GM23338 (cell line): ENCODE measurements around the gene PTPRF. TPM values are rescaled to one million over a fixed set of nuclear protein-coding genes. Genes with fewer than 3 reads are reported as not detected.

Experiments used
- ATAC-seq: fragments of 200-7000 bp; cut with Tn5 transposase; 3 replicates; pipeline ENCODE4 v1.9.1; 2020
- DNase-seq: peaks from one replicate; pipeline ENCODE4 v3.0.0-alpha.2; 2015; ENCODE audit warnings: low spot score
- H2AFZ ChIP-seq: fragments of 200-600 bp; sonication (generic); 2 replicates; pipeline ENCODE4 v1.8.0; 2016; ENCODE audit warnings: antibody characterized with exemption, mild to moderate bottlenecking, moderate library complexity
- H3F3A ChIP-seq: fragments of 200-600 bp; sonication (generic); replicated peaks from 2 replicates; pipeline ENCODE4 v1.8.0; 2017; ENCODE audit warnings: antibody characterized with exemption, mixed run types, low read depth
- H3K27ac ChIP-seq: fragments of 200-600 bp; sonication (generic); 2 replicates; pipeline ENCODE4 v1.6.1; 2016; ENCODE audit warnings: low read depth
- H3K27me3 ChIP-seq: fragments of 200-600 bp; sonication (generic); 2 replicates; pipeline ENCODE4 v1.8.0; 2016; ENCODE audit warnings: mild to moderate bottlenecking, mixed run types, moderate library complexity; ENCODE audit not compliant: insufficient read depth
- H3K36me3 ChIP-seq: fragments of 200-600 bp; sonication (generic); 2 replicates; pipeline ENCODE4 v1.8.0; 2016; ENCODE audit warnings: mild to moderate bottlenecking; ENCODE audit not compliant: insufficient read depth
- H3K4me1 ChIP-seq: fragments of 200-600 bp; sonication (generic); 2 replicates; pipeline ENCODE4 v1.8.0; 2016; ENCODE audit warnings: mild to moderate bottlenecking, moderate library complexity; ENCODE audit not compliant: insufficient read depth
- H3K4me2 ChIP-seq: fragments of 200-600 bp; sonication (generic); 2 replicates; pipeline ENCODE4 v1.7.1; 2017; ENCODE audit warnings: mixed run types
- H3K4me3 ChIP-seq: fragments of 200-600 bp; sonication (generic); 2 replicates; pipeline ENCODE4 v1.6.1; 2016; ENCODE audit warnings: mixed run types
- H3K79me2 ChIP-seq: fragments of 200-600 bp; sonication (generic); replicated peaks from 2 replicates; pipeline ENCODE4 v1.8.0; 2017; ENCODE audit warnings: mild to moderate bottlenecking; ENCODE audit not compliant: insufficient read depth
- H3K9me2 ChIP-seq: fragments of 200-600 bp; sonication (generic); 2 replicates; pipeline ENCODE4 v1.8.0; 2017; ENCODE audit not compliant: insufficient read depth
- H4K20me1 ChIP-seq: fragments of 200-600 bp; sonication (generic); replicated peaks from 2 replicates; pipeline ENCODE4 v1.8.0; 2017; ENCODE audit warnings: mild to moderate bottlenecking; ENCODE audit not compliant: insufficient read depth
- H3K27ac Mint-ChIP-seq: 2 replicates; pipeline ENCODE4 v1.8.0; 2020; ENCODE audit warnings: inconsistent platforms, mild to moderate bottlenecking, moderate library complexity, mixed read lengths
- H3K27me3 Mint-ChIP-seq: 3 replicates; pipeline ENCODE4 v1.8.0; 2022; ENCODE audit warnings: low read depth, mild to moderate bottlenecking, moderate library complexity, mixed read lengths, inconsistent platforms; ENCODE audit not compliant: insufficient read depth, poor library complexity
- H3K36me3 Mint-ChIP-seq: 3 replicates; pipeline ENCODE4 v1.8.0; 2021; ENCODE audit warnings: low read depth, mild to moderate bottlenecking, inconsistent platforms, moderate library complexity, mixed read lengths
- H3K4me1 Mint-ChIP-seq: 3 replicates; pipeline ENCODE4 v1.8.0; 2020; ENCODE audit warnings: mild to moderate bottlenecking, inconsistent platforms, mixed read lengths
- H3K4me3 Mint-ChIP-seq: 3 replicates; pipeline ENCODE4 v1.8.0; 2021; ENCODE audit warnings: moderate library complexity, mild to moderate bottlenecking, inconsistent platforms, mixed read lengths
- H3K9me3 Mint-ChIP-seq: 3 replicates; pipeline ENCODE4 v1.8.0; 2020; ENCODE audit warnings: moderate library complexity, mild to moderate bottlenecking, inconsistent platforms, mixed read lengths
- CTCF ChIP-seq, 2 experiments: fragments of 200-600 bp in 1 of 2; sonication (generic) in 1 of 2; conservative IDR thresholded peaks; 2 replicates each; pipeline versions ENCODE4 v1.5.1 to v1.6.1; 2016 to 2017; ENCODE audit warnings: antibody characterized with exemption in 2 of 2, low read depth in 2 of 2, mild to moderate bottlenecking in 2 of 2, moderate library complexity in 1 of 2
- ETS1 ChIP-seq: IDR thresholded peaks from 2 replicates; pipeline ENCODE4 v1.6.1; 2016; ENCODE audit warnings: antibody characterized with exemption
- EZH2phosphoT487 ChIP-seq: fragments of 200-600 bp; sonication (generic); IDR thresholded peaks from one replicate; pipeline ENCODE4 v1.8.1; 2018; ENCODE audit warnings: antibody characterized with exemption; ENCODE audit not compliant: unreplicated experiment
- NANOG ChIP-seq: IDR thresholded peaks from 2 replicates; pipeline ENCODE4 v1.6.1; 2016; ENCODE audit warnings: antibody characterized with exemption, borderline replicate concordance
- POLR2AphosphoS5 ChIP-seq: IDR thresholded peaks from 2 replicates; pipeline ENCODE4 v1.6.1; 2016; ENCODE audit warnings: antibody characterized with exemption, low read depth
- STAT1 ChIP-seq: IDR thresholded peaks from one replicate; pipeline ENCODE4 v1.6.1; 2016; ENCODE audit warnings: antibody characterized with exemption; ENCODE audit not compliant: unreplicated experiment
- polyA plus RNA-seq: library from polyadenylated mRNA; unstranded; fragments of >200 nt; fragmentation: Nextera tagmentation; extraction: Ambion mirVana; gene quantifications from 2 replicates; pipeline ENCODE4 v1.2.1, GENCODE V29; 2016
- total RNA-seq: library from RNA; depleted of rRNA; stranded (reverse); fragments of >200 nt; shearing (Covaris generic); gene quantifications from 2 replicates; pipeline ENCODE4 v1.2.3, GENCODE V29; 2014
- TF ChIP-seq, protein P1 (sequence below): fragments of 250-450 bp; sonication (Bioruptor Pico); IDR thresholded peaks from 2 replicates; pipeline ENCODE4 v1.5.0; 2020; ENCODE audit warnings: mild to moderate bottlenecking, moderate library complexity

PTPRF gene
- total and polyA plus RNA-seq, 2 experiments from 2014 or later, result 52.4 to 173 TPM

DNA sequence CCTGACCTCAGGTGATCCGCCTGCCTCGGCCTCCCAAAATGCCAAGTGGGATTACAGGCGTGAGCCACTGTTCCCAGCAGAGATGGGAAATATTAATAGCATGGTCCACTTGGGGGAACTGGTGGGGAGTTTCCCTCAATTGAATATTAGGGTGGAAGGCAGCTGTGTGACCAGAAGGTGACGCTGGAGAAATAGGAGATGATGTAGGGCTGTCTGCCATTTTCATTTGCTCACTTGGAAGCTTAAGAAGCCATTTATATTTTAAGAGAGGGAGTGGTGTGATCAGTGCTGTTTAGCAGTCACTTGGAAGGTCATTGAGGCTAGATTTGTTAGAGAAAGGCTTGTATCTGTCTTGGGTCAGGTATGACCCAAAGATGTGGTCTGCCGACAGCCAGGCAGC, 139.2 kb downstream of the PTPRF start (continued):
- TF ChIP-seq, protein P1, sequence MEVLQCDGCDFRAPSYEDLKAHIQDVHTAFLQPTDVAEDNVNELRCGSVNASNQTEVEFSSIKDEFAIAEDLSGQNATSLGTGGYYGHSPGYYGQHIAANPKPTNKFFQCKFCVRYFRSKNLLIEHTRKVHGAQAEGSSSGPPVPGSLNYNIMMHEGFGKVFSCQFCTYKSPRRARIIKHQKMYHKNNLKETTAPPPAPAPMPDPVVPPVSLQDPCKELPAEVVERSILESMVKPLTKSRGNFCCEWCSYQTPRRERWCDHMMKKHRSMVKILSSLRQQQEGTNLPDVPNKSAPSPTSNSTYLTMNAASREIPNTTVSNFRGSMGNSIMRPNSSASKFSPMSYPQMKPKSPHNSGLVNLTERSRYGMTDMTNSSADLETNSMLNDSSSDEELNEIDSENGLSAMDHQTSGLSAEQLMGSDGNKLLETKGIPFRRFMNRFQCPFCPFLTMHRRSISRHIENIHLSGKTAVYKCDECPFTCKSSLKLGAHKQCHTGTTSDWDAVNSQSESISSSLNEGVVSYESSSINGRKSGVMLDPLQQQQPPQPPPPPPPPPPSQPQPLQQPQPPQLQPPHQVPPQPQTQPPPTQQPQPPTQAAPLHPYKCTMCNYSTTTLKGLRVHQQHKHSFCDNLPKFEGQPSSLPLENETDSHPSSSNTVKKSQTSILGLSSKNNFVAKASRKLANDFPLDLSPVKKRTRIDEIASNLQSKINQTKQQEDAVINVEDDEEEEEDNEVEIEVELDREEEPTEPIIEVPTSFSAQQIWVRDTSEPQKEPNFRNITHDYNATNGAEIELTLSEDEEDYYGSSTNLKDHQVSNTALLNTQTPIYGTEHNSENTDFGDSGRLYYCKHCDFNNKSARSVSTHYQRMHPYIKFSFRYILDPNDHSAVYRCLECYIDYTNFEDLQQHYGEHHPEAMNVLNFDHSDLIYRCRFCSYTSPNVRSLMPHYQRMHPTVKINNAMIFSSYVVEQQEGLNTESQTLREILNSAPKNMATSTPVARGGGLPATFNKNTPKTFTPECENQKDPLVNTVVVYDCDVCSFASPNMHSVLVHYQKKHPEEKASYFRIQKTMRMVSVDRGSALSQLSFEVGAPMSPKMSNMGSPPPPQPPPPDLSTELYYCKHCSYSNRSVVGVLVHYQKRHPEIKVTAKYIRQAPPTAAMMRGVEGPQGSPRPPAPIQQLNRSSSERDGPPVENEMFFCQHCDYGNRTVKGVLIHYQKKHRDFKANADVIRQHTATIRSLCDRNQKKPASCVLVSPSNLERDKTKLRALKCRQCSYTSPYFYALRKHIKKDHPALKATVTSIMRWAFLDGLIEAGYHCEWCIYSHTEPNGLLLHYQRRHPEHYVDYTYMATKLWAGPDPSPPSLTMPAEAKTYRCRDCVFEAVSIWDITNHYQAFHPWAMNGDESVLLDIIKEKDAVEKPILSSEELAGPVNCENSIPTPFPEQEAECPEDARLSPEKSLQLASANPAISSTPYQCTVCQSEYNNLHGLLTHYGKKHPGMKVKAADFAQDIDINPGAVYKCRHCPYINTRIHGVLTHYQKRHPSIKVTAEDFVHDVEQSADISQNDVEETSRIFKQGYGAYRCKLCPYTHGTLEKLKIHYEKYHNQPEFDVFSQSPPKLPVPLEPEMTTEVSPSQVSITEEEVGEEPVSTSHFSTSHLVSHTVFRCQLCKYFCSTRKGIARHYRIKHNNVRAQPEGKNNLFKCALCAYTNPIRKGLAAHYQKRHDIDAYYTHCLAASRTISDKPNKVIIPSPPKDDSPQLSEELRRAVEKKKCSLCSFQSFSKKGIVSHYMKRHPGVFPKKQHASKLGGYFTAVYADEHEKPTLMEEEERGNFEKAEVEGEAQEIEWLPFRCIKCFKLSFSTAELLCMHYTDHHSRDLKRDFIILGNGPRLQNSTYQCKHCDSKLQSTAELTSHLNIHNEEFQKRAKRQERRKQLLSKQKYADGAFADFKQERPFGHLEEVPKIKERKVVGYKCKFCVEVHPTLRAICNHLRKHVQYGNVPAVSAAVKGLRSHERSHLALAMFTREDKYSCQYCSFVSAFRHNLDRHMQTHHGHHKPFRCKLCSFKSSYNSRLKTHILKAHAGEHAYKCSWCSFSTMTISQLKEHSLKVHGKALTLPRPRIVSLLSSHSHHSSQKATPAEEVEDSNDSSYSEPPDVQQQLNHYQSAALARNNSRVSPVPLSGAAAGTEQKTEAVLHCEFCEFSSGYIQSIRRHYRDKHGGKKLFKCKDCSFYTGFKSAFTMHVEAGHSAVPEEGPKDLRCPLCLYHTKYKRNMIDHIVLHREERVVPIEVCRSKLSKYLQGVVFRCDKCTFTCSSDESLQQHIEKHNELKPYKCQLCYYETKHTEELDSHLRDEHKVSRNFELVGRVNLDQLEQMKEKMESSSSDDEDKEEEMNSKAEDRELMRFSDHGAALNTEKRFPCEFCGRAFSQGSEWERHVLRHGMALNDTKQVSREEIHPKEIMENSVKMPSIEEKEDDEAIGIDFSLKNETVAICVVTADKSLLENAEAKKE (CRISPR knock-in tag), result no peak
- TF ChIP-seq ETS1 (no peak), CTCF (conservative IDR thresholded peaks at IDR 0.05; ENCODE audit: low read depth in 2 of 2) (no peak), STAT1 (no peak), POLR2AphosphoS5 (no peak)

GRCh38 chr1:43671193-43671592, 140.5 kb downstream of the PTPRF start:
- Histone ChIP-seq H3F3A (peaks cover 26% of the 10 kb centered on the region; the same call in 1 of the 2 replicates), H3K4me2 (no peak overlapping the region), H3K27ac (no peak overlapping the region), H3K9me2 (no peaks in the 10 kb centered on the region), H3K36me3 (peaks cover 89% of the 10 kb centered on the region), H3K4me1 (no peaks in the 10 kb centered on the region), H3K27me3 (no peaks in the 10 kb centered on the region), H3K79me2 (peaks cover 70% of the 10 kb centered on the region), H3K4me3 (no peak overlapping the region), H2AFZ (no peak overlapping the region), H4K20me1 (peaks cover 56% of the 10 kb centered on the region)
- Mint-ChIP-seq H3K36me3 (peaks cover 95% of the 10 kb centered on the region), H3K27me3 (peaks cover 7% of the 10 kb centered on the region), H3K4me1 (no peaks in the 10 kb centered on the region), H3K4me3 (no peak overlapping the region), H3K9me3 (no peaks in the 10 kb centered on the region), H3K27ac (peak overlapping the region; percentile 29; the same call in 1 of the 2 replicates)
- DNase-seq (no peak), ATAC-seq (no peak)
- TF ChIP-seq EZH2phosphoT487 (no peak), NANOG (no peak)
- TF ChIP-seq, protein P1 (CRISPR knock-in tag), result no peak
